SU-DHL-6 (cell line): ENCODE measurements around the gene SVOPL.

Source experiments
- CTCF ChIP-seq: fragments of 200-600 bp; sonication (generic); IDR thresholded peaks from one replicate; pipeline ENCODE4 v1.5.1; 2017; ENCODE audit warnings: antibody characterized with exemption, mild to moderate bottlenecking, low read length, moderate library complexity; ENCODE audit not compliant: insufficient read depth, poor library complexity, severe bottlenecking
- EZH2phosphoT487 ChIP-seq: fragments of 200-600 bp; sonication (generic), shearing (Covaris generic); conservative IDR thresholded peaks from 2 replicates; pipeline ENCODE4 v1.6.1; 2018; ENCODE audit warnings: mild to moderate bottlenecking, antibody characterized with exemption, low read length, moderate library complexity, mixed read lengths

GRCh38 chr7:138656952-138657351 lies 44.2 kb downstream of the SVOPL start:
- no peak for TF ChIP-seq CTCF
- TF ChIP-seq EZH2phosphoT487: no peak
